Ishikawa (cell line): Measurements from ENCODE around the gene ZSCAN30.

ENCODE experiments used
- CEBPB ChIP-seq: IDR thresholded peaks from 2 replicates; pipeline ENCODE4 v1.6.1; 2012
- CREB1 ChIP-seq: IDR thresholded peaks from 2 replicates; pipeline ENCODE4 v1.6.1; 2012; ENCODE audit warnings: low read depth
- EGR1 ChIP-seq: IDR thresholded peaks from 2 replicates; pipeline ENCODE4 v1.6.1; 2012
- EP300 ChIP-seq: IDR thresholded peaks from 2 replicates; pipeline ENCODE4 v1.6.1; 2012; ENCODE audit warnings: borderline replicate concordance
- FOXM1 ChIP-seq: IDR thresholded peaks from 2 replicates; pipeline ENCODE4 v1.6.1; 2012; ENCODE audit warnings: low read depth, borderline replicate concordance
- NFIC ChIP-seq: IDR thresholded peaks from 2 replicates; pipeline ENCODE4 v1.6.1; 2012
- RAD21 ChIP-seq: IDR thresholded peaks from 2 replicates; pipeline ENCODE4 v1.6.1; 2012; ENCODE audit warnings: low read depth
- TAF1 ChIP-seq: IDR thresholded peaks from 2 replicates; pipeline ENCODE4 v1.6.1; 2012; ENCODE audit warnings: low read depth, mild to moderate bottlenecking
- TCF12 ChIP-seq: IDR thresholded peaks from 2 replicates; pipeline ENCODE4 v1.6.1; 2012; ENCODE audit warnings: low read depth
- YY1 ChIP-seq: IDR thresholded peaks from 2 replicates; pipeline ENCODE4 v1.6.1; 2012; ENCODE audit warnings: low read depth
- TF ChIP-seq, protein P1 (sequence below): IDR thresholded peaks from 2 replicates; pipeline ENCODE4 v1.6.1; 2012
- TF ChIP-seq, protein P2 (sequence below): IDR thresholded peaks from 2 replicates; pipeline ENCODE4 v1.6.1; 2012
- TF ChIP-seq, protein P3 (sequence below): IDR thresholded peaks from 2 replicates; pipeline ENCODE4 v1.6.1; 2012; ENCODE audit warnings: low read depth, mild to moderate bottlenecking

DNA sequence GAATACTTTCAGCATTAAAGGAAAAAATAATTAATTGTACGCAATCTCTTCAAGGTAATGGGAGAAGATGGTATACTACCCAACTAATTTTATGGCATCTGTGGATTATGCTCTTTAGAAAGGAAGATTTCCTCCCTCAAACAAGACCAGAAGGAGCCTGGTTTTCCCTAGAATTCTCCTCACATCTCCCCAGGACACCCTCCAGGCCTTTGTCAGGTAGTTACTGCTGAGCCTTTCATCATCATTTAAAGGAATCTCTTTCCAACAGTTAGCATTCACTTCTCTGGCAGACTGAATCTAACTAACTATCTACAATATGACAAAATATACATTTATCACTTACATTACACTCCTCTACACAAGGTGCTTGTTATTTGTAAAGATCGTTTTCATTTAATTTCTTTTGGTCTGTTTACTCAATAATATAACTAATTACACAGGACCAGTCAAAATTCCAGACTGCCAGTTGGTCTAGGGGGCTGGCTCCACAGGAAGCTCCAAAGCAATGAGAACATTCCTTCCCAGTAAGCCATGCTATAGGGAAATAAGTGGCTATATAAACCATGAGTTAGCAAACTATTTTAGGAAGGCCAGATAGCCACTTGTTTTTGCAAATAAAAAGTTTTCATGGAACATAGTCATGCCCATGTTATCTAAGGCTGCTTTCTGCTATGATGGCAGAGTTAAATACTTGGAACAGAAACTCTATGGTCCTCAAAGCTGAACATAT is 35.1 kb upstream of the ZSCAN30 start:
- no peak for TF ChIP-seq TAF1
- no peak for TF ChIP-seq EP300
- TF ChIP-seq, protein P1, sequence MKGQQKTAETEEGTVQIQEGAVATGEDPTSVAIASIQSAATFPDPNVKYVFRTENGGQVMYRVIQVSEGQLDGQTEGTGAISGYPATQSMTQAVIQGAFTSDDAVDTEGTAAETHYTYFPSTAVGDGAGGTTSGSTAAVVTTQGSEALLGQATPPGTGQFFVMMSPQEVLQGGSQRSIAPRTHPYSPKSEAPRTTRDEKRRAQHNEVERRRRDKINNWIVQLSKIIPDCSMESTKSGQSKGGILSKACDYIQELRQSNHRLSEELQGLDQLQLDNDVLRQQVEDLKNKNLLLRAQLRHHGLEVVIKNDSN = no peak
- no peak for TF ChIP-seq CEBPB
- no peak for TF ChIP-seq FOXM1
- TF ChIP-seq TCF12 = no peak
- TF ChIP-seq, protein P2, sequence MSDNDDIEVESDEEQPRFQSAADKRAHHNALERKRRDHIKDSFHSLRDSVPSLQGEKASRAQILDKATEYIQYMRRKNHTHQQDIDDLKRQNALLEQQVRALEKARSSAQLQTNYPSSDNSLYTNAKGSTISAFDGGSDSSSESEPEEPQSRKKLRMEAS = no peak
- no peak for TF ChIP-seq RAD21
- no peak for TF ChIP-seq CREB1
- no peak for TF ChIP-seq NFIC
- no peak for TF ChIP-seq YY1
- TF ChIP-seq, protein P3, sequence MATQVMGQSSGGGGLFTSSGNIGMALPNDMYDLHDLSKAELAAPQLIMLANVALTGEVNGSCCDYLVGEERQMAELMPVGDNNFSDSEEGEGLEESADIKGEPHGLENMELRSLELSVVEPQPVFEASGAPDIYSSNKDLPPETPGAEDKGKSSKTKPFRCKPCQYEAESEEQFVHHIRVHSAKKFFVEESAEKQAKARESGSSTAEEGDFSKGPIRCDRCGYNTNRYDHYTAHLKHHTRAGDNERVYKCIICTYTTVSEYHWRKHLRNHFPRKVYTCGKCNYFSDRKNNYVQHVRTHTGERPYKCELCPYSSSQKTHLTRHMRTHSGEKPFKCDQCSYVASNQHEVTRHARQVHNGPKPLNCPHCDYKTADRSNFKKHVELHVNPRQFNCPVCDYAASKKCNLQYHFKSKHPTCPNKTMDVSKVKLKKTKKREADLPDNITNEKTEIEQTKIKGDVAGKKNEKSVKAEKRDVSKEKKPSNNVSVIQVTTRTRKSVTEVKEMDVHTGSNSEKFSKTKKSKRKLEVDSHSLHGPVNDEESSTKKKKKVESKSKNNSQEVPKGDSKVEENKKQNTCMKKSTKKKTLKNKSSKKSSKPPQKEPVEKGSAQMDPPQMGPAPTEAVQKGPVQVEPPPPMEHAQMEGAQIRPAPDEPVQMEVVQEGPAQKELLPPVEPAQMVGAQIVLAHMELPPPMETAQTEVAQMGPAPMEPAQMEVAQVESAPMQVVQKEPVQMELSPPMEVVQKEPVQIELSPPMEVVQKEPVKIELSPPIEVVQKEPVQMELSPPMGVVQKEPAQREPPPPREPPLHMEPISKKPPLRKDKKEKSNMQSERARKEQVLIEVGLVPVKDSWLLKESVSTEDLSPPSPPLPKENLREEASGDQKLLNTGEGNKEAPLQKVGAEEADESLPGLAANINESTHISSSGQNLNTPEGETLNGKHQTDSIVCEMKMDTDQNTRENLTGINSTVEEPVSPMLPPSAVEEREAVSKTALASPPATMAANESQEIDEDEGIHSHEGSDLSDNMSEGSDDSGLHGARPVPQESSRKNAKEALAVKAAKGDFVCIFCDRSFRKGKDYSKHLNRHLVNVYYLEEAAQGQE = no peak
- TF ChIP-seq EGR1 = no peak
